Glutamatergic neuron (in vitro differentiated cells): ENCODE results near the gene NRGN. TPM values are rescaled to one million over a fixed set of nuclear protein-coding genes. Genes with fewer than 3 reads are reported as not detected.

Experiments
- DNase-seq: peaks from one replicate; pipeline ENCODE4 v3.0.0; 2022
- H3K27ac Mint-ChIP-seq: one replicate; pipeline ENCODE4 v1.8.0; 2020; ENCODE audit warnings: mild to moderate bottlenecking, mixed read lengths, inconsistent platforms; ENCODE audit not compliant: unreplicated experiment
- H3K27me3 Mint-ChIP-seq: one replicate; pipeline ENCODE4 v1.8.0; 2020; ENCODE audit warnings: mild to moderate bottlenecking, moderate library complexity, mixed read lengths, inconsistent platforms; ENCODE audit not compliant: unreplicated experiment
- H3K36me3 Mint-ChIP-seq: one replicate; pipeline ENCODE4 v1.8.0; 2020; ENCODE audit warnings: mild to moderate bottlenecking, mixed read lengths, inconsistent platforms; ENCODE audit not compliant: unreplicated experiment
- H3K4me1 Mint-ChIP-seq: one replicate; pipeline ENCODE4 v1.8.0; 2020; ENCODE audit warnings: mild to moderate bottlenecking, low read depth, mixed read lengths, inconsistent platforms; ENCODE audit not compliant: unreplicated experiment
- H3K4me3 Mint-ChIP-seq: one replicate; pipeline ENCODE4 v1.8.0; 2020; ENCODE audit warnings: mild to moderate bottlenecking, mixed read lengths, inconsistent platforms; ENCODE audit not compliant: unreplicated experiment
- H3K9me3 Mint-ChIP-seq: one replicate; pipeline ENCODE4 v1.8.0; 2020; ENCODE audit warnings: mild to moderate bottlenecking, moderate library complexity, mixed read lengths, inconsistent platforms; ENCODE audit not compliant: unreplicated experiment
- CTCF ChIP-seq: fragments of 200-600 bp; sonication (generic); IDR thresholded peaks from one replicate; pipeline ENCODE4 v1.5.0; 2021; ENCODE audit not compliant: partially characterized antibody, unreplicated experiment
- total RNA-seq: library from RNA; stranded (reverse); fragmentation: NEBNext Ultra II Directional; extraction: Animal tissue kit (Norgen Biotek cat#: 25700); gene quantifications from one replicate; pipeline ENCODE4 v1.2.1, GENCODE V29; 2021; ENCODE audit not compliant: unreplicated experiment

NRGN gene
- total RNA-seq, 1 donor from 2014 or later, result 28.9 TPM

GRCh38 chr11:124748481-124749343 is 9.0 kb downstream of the NRGN start:
- Mint-ChIP-seq H3K27ac (no peak overlapping the region), H3K9me3 (peaks cover 7% of the 10 kb centered on the region), H3K27me3 (peaks cover 49% of the 10 kb centered on the region), H3K4me3 (no peak overlapping the region), H3K36me3 (no peaks in the 10 kb centered on the region), H3K4me1 (peaks cover 7% of the 10 kb centered on the region)
- no peak for TF ChIP-seq CTCF
- DNase-seq, result no peak

GRCh38 chr11:124749912-124750311 is 10.2 kb downstream of the NRGN start:
- DNase-seq, result no peak
- TF ChIP-seq CTCF, result no peak
- Mint-ChIP-seq H3K9me3 (peaks cover 6% of the 10 kb centered on the region), H3K27ac (no peak overlapping the region), H3K4me1 (peaks cover 10% of the 10 kb centered on the region), H3K4me3 (no peak overlapping the region), H3K27me3 (peaks cover 51% of the 10 kb centered on the region), H3K36me3 (no peaks in the 10 kb centered on the region)

- peak; percentile 22 for DNase-seq
- H3K27me3 Mint-ChIP-seq, result peaks cover 50% of the 10 kb centered on the region
- H3K4me3 Mint-ChIP-seq, result no peak overlapping the region
- no peak overlapping the region for H3K27ac Mint-ChIP-seq
- H3K9me3 Mint-ChIP-seq, result peaks cover 6% of the 10 kb centered on the region
- H3K4me1 Mint-ChIP-seq, result peaks cover 9% of the 10 kb centered on the region
- no peak for TF ChIP-seq CTCF
- H3K36me3 Mint-ChIP-seq, result no peaks in the 10 kb centered on the region
Measured at GRCh38 chr11:124751391-124751740, 11.6 kb downstream of the NRGN start.

GRCh38 chr11:124751741-124752470 is 12.2 kb downstream of the NRGN start, which contains the start of gene VSIG2:
VSIG2 (minus strand) TSS chr11:124752255; CDS start chr11:124752137, 118 bp downstream.
- H3K27ac Mint-ChIP-seq, result no peak within 1 kb of the TSS
- no peak within 1 kb of the TSS for H3K4me3 Mint-ChIP-seq
- H3K9me3 Mint-ChIP-seq, result peaks cover 6% of the 10 kb centered on the region
- no peaks in the 10 kb centered on the region for H3K36me3 Mint-ChIP-seq
- no peak for TF ChIP-seq CTCF
- H3K27me3 Mint-ChIP-seq, result peaks cover 49% of the 10 kb centered on the region
- peaks cover 9% of the 10 kb centered on the region for H3K4me1 Mint-ChIP-seq
- no peak for DNase-seq
